ENCODE results near the gene CNPY3. TPM values are rescaled to one million over a fixed set of nuclear protein-coding genes. Genes with fewer than 3 reads are reported as not detected.

CNPY3 gene
- total RNA-seq, 1 donor from 2014 or later, result 59.0 TPM

- no peak for DNase-seq (ENCODE audit: low read depth)
- no peak for TF ChIP-seq CTCF (conservative IDR thresholded peaks at IDR 0.05; ENCODE audit: low read depth, low read length)
- no peak overlapping the region for H3K4me3 ChIP-seq (ENCODE audit: low read depth, low read length)
These were observed 19.4 kb upstream of the CNPY3 start for GRCh38 chr6:42909835-42910234.

GRCh38 chr6:42911171-42912021, 17.9 kb upstream of the CNPY3 start:
- peak overlapping the region; percentile 38 for H3K4me3 ChIP-seq (ENCODE audit: low read depth, low read length)
- DNase-seq (ENCODE audit: low read depth), result no peak
- TF ChIP-seq CTCF (conservative IDR thresholded peaks at IDR 0.05; ENCODE audit: low read depth, low read length), result peak; percentile 17

GRCh38 chr6:42914546-42914945, 14.7 kb upstream of the CNPY3 start:
- no peak for DNase-seq (ENCODE audit: low read depth)
- no peak overlapping the region for H3K4me3 ChIP-seq (ENCODE audit: low read depth, low read length)
- no peak for TF ChIP-seq CTCF (conservative IDR thresholded peaks at IDR 0.05; ENCODE audit: low read depth, low read length)

GRCh38 chr6:42915732-42916131, 13.5 kb upstream of the CNPY3 start, which contains the start of gene PTCRA:
Gene PTCRA, plus strand, starts transcription at chr6:42916053. Its CDS starts 17 bp downstream, at chr6:42916070.
- DNase-seq (ENCODE audit: low read depth), result no peak
- TF ChIP-seq CTCF (conservative IDR thresholded peaks at IDR 0.05; ENCODE audit: low read depth, low read length), result no peak
- H3K4me3 ChIP-seq (ENCODE audit: low read depth, low read length), result no peak within 1 kb of the TSS

- DNase-seq (ENCODE audit: low read depth), result no peak
- TF ChIP-seq CTCF (conservative IDR thresholded peaks at IDR 0.05; ENCODE audit: low read depth, low read length), result no peak
- no peak overlapping the region for H3K4me3 ChIP-seq (ENCODE audit: low read depth, low read length)
These were observed 13.0 kb upstream of the CNPY3 start for GRCh38 chr6:42916288-42916687.

- TF ChIP-seq CTCF (conservative IDR thresholded peaks at IDR 0.05; ENCODE audit: low read depth, low read length), result no peak
- DNase-seq (ENCODE audit: low read depth), result no peak
- no peak overlapping the region for H3K4me3 ChIP-seq (ENCODE audit: low read depth, low read length)
These were observed 7.5 kb upstream of the CNPY3 start for GRCh38 chr6:42921801-42922200.

- no peak overlapping the region for H3K4me3 ChIP-seq (ENCODE audit: low read depth, low read length)
- TF ChIP-seq CTCF (conservative IDR thresholded peaks at IDR 0.05; ENCODE audit: low read depth, low read length), result no peak
- DNase-seq (ENCODE audit: low read depth), result no peak
These were observed 5.6 kb upstream of the CNPY3 start for GRCh38 chr6:42923666-42924065.

All from epithelial cell of proximal tubule (primary cell).